HG03354 (cell line): ENCODE measurements around the gene DYDC1.
"Not testable (repeated sequence)": the region's sequence is repeated elsewhere in the genome, so short reads cannot be mapped to it uniquely, and the experiment has no call there.

ENCODE experiments used
- ATAC-seq: cut with Tn5 transposase; IDR thresholded peaks from one replicate; pipeline ENCODE4 v1.9.1; 2021; ENCODE audit warnings: mild to moderate bottlenecking; ENCODE audit not compliant: unreplicated experiment, poor library complexity, severe bottlenecking

The DYDC1 gene

GRCh38 chr10:80356563-80356988, at the start of gene DYDC1, which contains the start of gene DYDC2:
Gene DYDC1, minus strand, starts transcription at chr10:80356755. Its CDS starts 4,154 bp downstream, at chr10:80352601.
Gene DYDC2, plus strand, starts transcription at chr10:80356781. Its CDS starts 5,663 bp downstream, at chr10:80362444.
- ATAC-seq: peak; percentile 92

GRCh38 chr10:80406204-80406603, 49.6 kb upstream of the DYDC1 start:
- no peak for ATAC-seq

- no peak for ATAC-seq
Measured at GRCh38 chr10:80405626-80406025, 49.1 kb upstream of the DYDC1 start.

GRCh38 chr10:80405035-80405434, 48.5 kb upstream of the DYDC1 start:
- ATAC-seq: no peak

GRCh38 chr10:80400136-80400804, 43.7 kb upstream of the DYDC1 start:
- no peak for ATAC-seq

GRCh38 chr10:80397014-80397413, 40.5 kb upstream of the DYDC1 start:
- ATAC-seq: no peak

- ATAC-seq: no peak
Measured at GRCh38 chr10:80394358-80394916, 37.9 kb upstream of the DYDC1 start.

GRCh38 chr10:80392250-80392649, 35.7 kb upstream of the DYDC1 start:
- ATAC-seq: no peak

GRCh38 chr10:80390740-80391139, 34.2 kb upstream of the DYDC1 start:
- no peak for ATAC-seq

GRCh38 chr10:80382989-80383388, 26.4 kb upstream of the DYDC1 start:
- peak; percentile 72 for ATAC-seq

GRCh38 chr10:80380185-80380584, 23.6 kb upstream of the DYDC1 start:
- no peak for ATAC-seq

- no peak for ATAC-seq
Measured at GRCh38 chr10:80379701-80380100, 23.1 kb upstream of the DYDC1 start.

GRCh38 chr10:80373502-80373901, 16.9 kb upstream of the DYDC1 start:
- no peak for ATAC-seq

GRCh38 chr10:80372675-80373074, 16.1 kb upstream of the DYDC1 start:
- no peak for ATAC-seq

GRCh38 chr10:80371467-80371866, 14.9 kb upstream of the DYDC1 start:
- ATAC-seq: no peak

GRCh38 chr10:80365510-80365909, 9.0 kb upstream of the DYDC1 start:
- ATAC-seq: no peak

- no peak for ATAC-seq
Measured at GRCh38 chr10:80359644-80360043, 3.1 kb upstream of the DYDC1 start.

GRCh38 chr10:80358925-80359324, 2.4 kb upstream of the DYDC1 start:
- not testable (repeated sequence) for ATAC-seq

GRCh38 chr10:80357851-80358125, 1.2 kb upstream of the DYDC1 start:
- no peak for ATAC-seq

GRCh38 chr10:80356989-80357850, 665 bp upstream of the DYDC1 start:
- no peak for ATAC-seq

GRCh38 chr10:80351220-80351619, 5.3 kb downstream of the DYDC1 start:
- no peak for ATAC-seq
